H1 (cell line): ENCODE measurements around the gene NR3C1. TPM values are rescaled to one million over a fixed set of nuclear protein-coding genes. Genes with fewer than 3 reads are reported as not detected.

Experiments used
- CTCF ChIA-PET: fragments of 300-600 bp; sonication (Branson Sonifier 250); formaldehyde crosslinking; loops from one replicate; lab custom pipeline; 2021; ENCODE audit not compliant: partially characterized antibody; lab: Charles Lee
- POLR2A ChIA-PET: fragments of 300-600 bp; sonication (Branson Sonifier 250); formaldehyde crosslinking; loops from one replicate; lab custom pipeline; 2021; ENCODE audit warnings: inconsistent platforms; ENCODE audit not compliant: partially characterized antibody; lab: Charles Lee
- DNase-seq, 2 experiments: peaks; one replicate each; pipeline versions ENCODE4 v3.0.0 to v3.0.0-alpha.2; 2010 to 2022; ENCODE audit warnings: low spot score in 2 of 2, low read depth in 1 of 2, mixed read lengths in 1 of 2
- FAIRE-seq: peaks from 2 replicates; lab custom pipeline; 2011; peaks lifted over from hg19 to GRCh38; lab: Jason Lieb, UNC
- H2AFZ ChIP-seq: 2 replicates; pipeline ENCODE4 v1.8.1; 2012; ENCODE audit warnings: low read length, inconsistent platforms
- H2AK5ac ChIP-seq: 2 replicates; pipeline ENCODE4 v1.6.1; 2013; ENCODE audit warnings: low read depth, low read length
- H2BK120ac ChIP-seq: replicated peaks from 2 replicates; pipeline ENCODE3; 2013; ENCODE audit warnings: low read depth, low read length, inconsistent platforms
- H2BK12ac ChIP-seq: 2 replicates; pipeline ENCODE4 v1.6.1; 2013; ENCODE audit warnings: low read depth, low read length
- H2BK15ac ChIP-seq: 2 replicates; pipeline ENCODE4 v1.6.1; 2013; ENCODE audit warnings: low read length
- H2BK20ac ChIP-seq: 2 replicates; pipeline ENCODE4 v1.6.1; 2013; ENCODE audit warnings: low read length
- H2BK5ac ChIP-seq: 2 replicates; pipeline ENCODE4 v1.6.1; 2013; ENCODE audit warnings: low read depth, low read length
- H3K14ac ChIP-seq: 2 replicates; pipeline ENCODE4 v1.6.1; 2013; ENCODE audit warnings: inconsistent platforms; ENCODE audit not compliant: insufficient read length
- H3K18ac ChIP-seq: 2 replicates; pipeline ENCODE4 v1.6.1; 2013; ENCODE audit warnings: low read length; ENCODE audit errors: extremely low read depth
- H3K23ac ChIP-seq: 2 replicates; pipeline ENCODE4 v1.6.1; 2013; ENCODE audit warnings: inconsistent platforms; ENCODE audit not compliant: insufficient read length
- H3K23me2 ChIP-seq: 2 replicates; pipeline ENCODE4 v1.6.1; 2013; ENCODE audit warnings: low read depth, low read length
- H3K27ac ChIP-seq: 2 replicates; pipeline ENCODE4 v1.6.1; 2011; ENCODE audit warnings: low read depth, low read length, inconsistent platforms
- H3K27me3 ChIP-seq, 4 experiments: replicated peaks in 1 of 4; 1 replicate in 1 of 4; 2 replicates in 3 of 4; pipeline versions ENCODE4 v1.6.1 to v1.8.1; 2011 to 2013; ENCODE audit warnings: low read length in 3 of 4, mild to moderate bottlenecking in 3 of 4, inconsistent platforms in 2 of 4, mixed read lengths in 2 of 4, moderate library complexity in 1 of 4; ENCODE audit not compliant: control insufficient read depth in 3 of 4, insufficient read depth in 3 of 4; ENCODE audit errors: extremely low read depth in 1 of 4
- H3K36me3 ChIP-seq, 4 experiments: 2 replicates each; pipeline versions ENCODE4 v1.6.1 to v1.8.1; 2011 to 2013; ENCODE audit warnings: mild to moderate bottlenecking in 4 of 4, low read length in 3 of 4, moderate library complexity in 2 of 4, control low read depth in 1 of 4, inconsistent platforms in 1 of 4; ENCODE audit not compliant: insufficient read depth in 4 of 4, control insufficient read depth in 2 of 4
- H3K4ac ChIP-seq: replicated peaks from 2 replicates; pipeline ENCODE3; 2013; ENCODE audit warnings: low read length, low read depth, mixed read lengths, inconsistent platforms; ENCODE audit not compliant: insufficient read length
- H3K4me1 ChIP-seq, 4 experiments: replicated peaks in 1 of 4; 1 replicate in 1 of 4; 2 replicates in 3 of 4; pipeline versions ENCODE4 v1.6.1 to v1.8.1; 2011 to 2013; ENCODE audit warnings: low read length in 3 of 4, inconsistent platforms in 2 of 4, mixed read lengths in 1 of 4; ENCODE audit not compliant: insufficient read depth in 4 of 4, control insufficient read depth in 3 of 4
- H3K4me2 ChIP-seq, 2 experiments: 2 replicates each; pipeline versions ENCODE4 v1.6.1 to v1.8.1; 2011 to 2013; ENCODE audit warnings: low read depth in 2 of 2, low read length in 2 of 2, control low read depth in 1 of 2, inconsistent platforms in 1 of 2, mild to moderate bottlenecking in 1 of 2; ENCODE audit not compliant: insufficient read depth in 1 of 2
- H3K4me3 ChIP-seq, 4 experiments: fragments of 200-600, 300-600 bp in 1 of 4; sonication (generic), shearing (Covaris generic), sonication (Bioruptor Twin) in 1 of 4; 2 replicates each; pipeline versions ENCODE4 v1.5.1 to v1.8.1; 2011 to 2016; ENCODE audit warnings: low read length in 4 of 4, low read depth in 3 of 4, control low read depth in 2 of 4, inconsistent platforms in 2 of 4, mild to moderate bottlenecking in 2 of 4, mixed read lengths in 1 of 4, moderate library complexity in 1 of 4; ENCODE audit not compliant: insufficient read depth in 2 of 4; ENCODE audit errors: extremely low read depth in 1 of 4
- H3K56ac ChIP-seq: replicated peaks from 2 replicates; pipeline ENCODE3; 2013; ENCODE audit warnings: low read depth, mild to moderate bottlenecking, mixed read lengths, low read length, inconsistent platforms; ENCODE audit not compliant: insufficient read length
- H3K79me1 ChIP-seq: 2 replicates; pipeline ENCODE4 v1.6.1; 2013; ENCODE audit warnings: low read depth, low read length, control low read depth
- H3K79me2 ChIP-seq, 2 experiments: 2 replicates each; pipeline versions ENCODE4 v1.6.1 to v1.8.1; 2012 to 2013; ENCODE audit warnings: low read length in 2 of 2, mild to moderate bottlenecking in 2 of 2, inconsistent platforms in 1 of 2; ENCODE audit not compliant: insufficient read depth in 2 of 2, control insufficient read depth in 1 of 2
- H3K9ac ChIP-seq, 4 experiments: replicated peaks in 1 of 4; 1 replicate in 1 of 4; 2 replicates in 3 of 4; pipeline versions ENCODE4 v1.6.1 to v1.8.1; 2011 to 2013; ENCODE audit warnings: low read depth in 3 of 4, low read length in 3 of 4, control low read depth in 2 of 4, mild to moderate bottlenecking in 2 of 4, moderate library complexity in 2 of 4, inconsistent platforms in 1 of 4; ENCODE audit errors: extremely low read depth in 1 of 4
- H3K9me3 ChIP-seq, 2 experiments: 2 replicates each; pipeline versions ENCODE4 v1.6.1 to v1.8.1; 2012 to 2013; ENCODE audit warnings: mild to moderate bottlenecking in 2 of 2, moderate library complexity in 2 of 2, control low read depth in 1 of 2, inconsistent platforms in 1 of 2, low read depth in 1 of 2, low read length in 1 of 2, mixed read lengths in 1 of 2; ENCODE audit not compliant: insufficient read depth in 2 of 2
- H4K20me1 ChIP-seq, 2 experiments: replicated peaks in 1 of 2; 2 replicates each; pipeline versions ENCODE3 to v1.8.1; 2011 to 2013; ENCODE audit warnings: inconsistent platforms in 2 of 2, low read length in 2 of 2, mild to moderate bottlenecking in 1 of 2; ENCODE audit not compliant: insufficient read depth in 2 of 2, control insufficient read depth in 1 of 2
- H4K5ac ChIP-seq: 2 replicates; pipeline ENCODE4 v1.6.1; 2013; ENCODE audit warnings: low read length, low read depth, mixed read lengths, inconsistent platforms; ENCODE audit not compliant: insufficient read length
- H4K8ac ChIP-seq: 2 replicates; pipeline ENCODE4 v1.8.0; 2013; ENCODE audit warnings: mild to moderate bottlenecking, moderate library complexity, low read length, inconsistent platforms; ENCODE audit not compliant: insufficient read depth; ENCODE audit errors: extremely low read depth
- H4K91ac ChIP-seq: replicated peaks from 2 replicates; pipeline ENCODE3; 2013; ENCODE audit warnings: low read length, mixed read lengths, inconsistent platforms; ENCODE audit not compliant: insufficient read length
- CBX8 ChIP-seq: fragments of 300-800, 300-1000 bp; sonication (generic); IDR thresholded peaks from 2 replicates; pipeline ENCODE4 v1.7.1; 2016; ENCODE audit warnings: low read depth, low read length, borderline replicate concordance
- EP300 ChIP-seq, 2 experiments: IDR thresholded peaks; 1 replicate in 1 of 2; 2 replicates in 1 of 2; pipeline ENCODE4 v1.6.1; 2011 to 2012; ENCODE audit warnings: low read depth in 2 of 2, low read length in 2 of 2, mild to moderate bottlenecking in 2 of 2, borderline replicate concordance in 1 of 2, inconsistent platforms in 1 of 2, moderate library complexity in 1 of 2
- JUN ChIP-seq: IDR thresholded peaks from 2 replicates; pipeline ENCODE4 v1.6.1; 2011; ENCODE audit warnings: low read depth, mild to moderate bottlenecking, improper control_type of control experiment, low read length
- PHF8 ChIP-seq: fragments of 200-600 bp; sonication (generic); conservative IDR thresholded peaks from 2 replicates; pipeline ENCODE4 v1.7.1; 2012; ENCODE audit warnings: low read depth, mild to moderate bottlenecking, inconsistent platforms, low read length, moderate library complexity
- SIN3A ChIP-seq, 2 experiments: IDR thresholded peaks in 1 of 2; conservative IDR thresholded peaks in 1 of 2; 2 replicates each; pipeline ENCODE4 v1.6.1; 2011 to 2012; ENCODE audit warnings: low read length in 2 of 2, improper control_type of control experiment in 1 of 2, low read depth in 1 of 2, mild to moderate bottlenecking in 1 of 2
- polyA plus RNA-seq, 7 experiments: library from polyadenylated mRNA; depleted of rRNA in 3 of 7; stranded (reverse) in 5 of 7; unstranded in 2 of 7; fragments of >200 nt in 5 of 7; fragments of 200-250 nt in 2 of 7; gene quantifications; 1 replicate in 5 of 7; 2 replicates in 1 of 7; 4 replicates in 1 of 7; pipeline versions ENCODE4 v1.2.1 to v1.2.3, GENCODE V29; 2011 to 2013; ENCODE audit warnings: missing spikeins in 2 of 7, mixed read lengths in 2 of 7
- total RNA-seq: library from RNA; stranded (reverse); fragmentation: NEBNext Ultra II Directional; extraction: Animal tissue kit (Norgen Biotek cat#: 25700); gene quantifications from 2 replicates; pipeline ENCODE4 v1.2.1, GENCODE V29; 2021
- TF ChIP-seq, protein P1 (sequence below): IDR thresholded peaks from 2 replicates; pipeline ENCODE4 v1.6.1; 2011; ENCODE audit warnings: low read depth, mild to moderate bottlenecking, low read length; ENCODE audit not compliant: insufficient read depth

NR3C1 gene
- total and polyA plus RNA-seq, 2 of the 8 experiments (the other 6 are each of a cell fraction or from before 2014, with no cell fraction given), result 1.7 to 5.4 TPM

DNA sequence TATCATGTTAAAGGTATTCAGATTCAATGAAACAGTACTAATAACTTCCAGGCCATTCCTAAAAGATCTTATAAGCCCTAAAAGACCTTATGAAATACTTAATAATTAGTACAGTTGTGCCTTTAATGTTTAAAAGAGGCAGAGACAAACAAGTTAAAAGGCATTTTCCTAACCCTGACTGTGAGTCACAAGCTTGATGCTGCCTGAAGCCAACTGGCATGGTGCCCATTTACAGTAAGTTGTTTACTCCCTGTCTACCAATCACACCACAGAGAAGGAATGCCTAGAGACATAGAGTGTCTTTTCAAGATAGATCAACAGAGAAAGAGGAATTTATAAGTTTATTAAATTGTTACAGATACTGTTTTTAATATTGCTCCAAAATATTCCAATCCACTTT, 47.8 kb downstream of the NR3C1 start:
- no peaks in the 10 kb centered on the region for H4K20me1 ChIP-seq

More for the DNA sequence above, 47.8 kb downstream of the NR3C1 start:
- H2BK5ac ChIP-seq, result no peak overlapping the region
- H2BK12ac ChIP-seq, result no peak overlapping the region
- no peaks in the 10 kb centered on the region for H3K4me1 ChIP-seq
- H2BK15ac ChIP-seq, result no peak overlapping the region
- no peak overlapping the region for H2BK20ac ChIP-seq
- H4K8ac ChIP-seq, result no peak overlapping the region
- H3K4me2 ChIP-seq, result no peak overlapping the region
- no peak overlapping the region for H2BK120ac ChIP-seq
- DNase-seq (no peak), FAIRE-seq (no peak)
- no peak for TF ChIP-seq PHF8
- no peak for TF ChIP-seq SIN3A (conservative IDR thresholded peaks at IDR 0.05 in 1 of 2, IDR thresholded peaks at IDR 0.05 in 1 of 2; ENCODE audit: low read depth in 1 of 2, low read length in 2 of 2)
- TF ChIP-seq CBX8, result no peak
- TF ChIP-seq JUN, result no peak
- no peak for TF ChIP-seq EP300 (IDR thresholded peaks at IDR 0.05; ENCODE audit: borderline replicate concordance in 1 of 2, low read depth in 2 of 2, low read length in 2 of 2)
- TF ChIP-seq, protein P1, sequence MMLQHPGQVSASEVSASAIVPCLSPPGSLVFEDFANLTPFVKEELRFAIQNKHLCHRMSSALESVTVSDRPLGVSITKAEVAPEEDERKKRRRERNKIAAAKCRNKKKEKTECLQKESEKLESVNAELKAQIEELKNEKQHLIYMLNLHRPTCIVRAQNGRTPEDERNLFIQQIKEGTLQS, result no peak
- H3K9me3 ChIP-seq, result no peaks in the 10 kb centered on the region
- H3K9ac ChIP-seq, result no peak overlapping the region
- H3K56ac ChIP-seq, result no peak overlapping the region
- H3K14ac ChIP-seq, result no peak overlapping the region
- H3K27ac ChIP-seq, result no peak overlapping the region
- no peak overlapping the region for H4K91ac ChIP-seq
- ChIA-PET POLR2A (no interaction called here), CTCF (interaction anchor here (1.6 kb wide), 1 partner anchor 14 kb away, joined by 3 read pairs; no protein-coding TSS in a partner anchor)
- H3K36me3 ChIP-seq, result no peaks in the 10 kb centered on the region
- H3K79me1 ChIP-seq, result no peaks in the 10 kb centered on the region
- H3K18ac ChIP-seq, result no peak overlapping the region
- no peaks in the 10 kb centered on the region for H3K27me3 ChIP-seq
- H4K5ac ChIP-seq, result no peak overlapping the region
- no peak overlapping the region for H2AFZ ChIP-seq
- H2AK5ac ChIP-seq, result no peak overlapping the region
- H3K23ac ChIP-seq, result no peak overlapping the region
- H3K4me3 ChIP-seq, result no peak overlapping the region
- no peaks in the 10 kb centered on the region for H3K79me2 ChIP-seq
- H3K23me2 ChIP-seq, result no peaks in the 10 kb centered on the region
- no peak overlapping the region for H3K4ac ChIP-seq
